Peyer's patch (tissue), 4 donors: Measurements from ENCODE around the gene RNF222.

Source experiments
- POLR2A ChIP-seq, 2 donors: fragments of 450-650 bp; IDR thresholded peaks; one replicate each; pipeline ENCODE4 v1.5.1; 2017; ENCODE audit warnings: antibody characterized with exemption in 2 of 2, mild to moderate bottlenecking in 2 of 2, moderate library complexity in 2 of 2
- TF ChIP-seq, protein P1 (sequence below), 6 experiments: fragments of 450-650 bp in 4 of 6; fragments of 200-600 bp in 2 of 6; sonication (generic) in 1 of 6; IDR thresholded peaks; one replicate each; pipeline ENCODE4 v1.5.1; 2017 to 2019; ENCODE audit warnings: antibody characterized with exemption in 6 of 6, mild to moderate bottlenecking in 3 of 6, moderate library complexity in 1 of 6

DNA sequence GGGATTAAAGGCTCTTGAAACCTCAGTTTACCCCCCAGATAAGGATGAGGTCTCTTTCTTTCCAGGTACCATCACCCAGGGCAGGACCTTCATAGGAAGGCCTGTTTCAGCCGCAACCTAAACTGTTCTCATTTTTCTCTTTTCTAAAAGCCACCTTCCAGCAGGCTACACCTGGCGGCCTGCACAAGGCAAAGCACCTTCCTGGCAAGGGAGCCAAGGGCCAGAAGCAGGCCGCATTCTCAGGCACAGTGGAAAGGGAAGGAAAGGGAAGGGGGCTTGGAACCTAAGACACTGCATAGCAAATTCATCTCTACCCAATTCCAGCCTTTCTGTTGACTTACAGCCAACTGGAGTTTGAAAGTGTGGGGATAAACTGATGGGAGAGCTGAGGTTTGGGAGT, 29.2 kb upstream of the RNF222 start:
- TF ChIP-seq POLR2A (IDR thresholded peaks at IDR 0.05) = no peak
- TF ChIP-seq, protein P1, sequence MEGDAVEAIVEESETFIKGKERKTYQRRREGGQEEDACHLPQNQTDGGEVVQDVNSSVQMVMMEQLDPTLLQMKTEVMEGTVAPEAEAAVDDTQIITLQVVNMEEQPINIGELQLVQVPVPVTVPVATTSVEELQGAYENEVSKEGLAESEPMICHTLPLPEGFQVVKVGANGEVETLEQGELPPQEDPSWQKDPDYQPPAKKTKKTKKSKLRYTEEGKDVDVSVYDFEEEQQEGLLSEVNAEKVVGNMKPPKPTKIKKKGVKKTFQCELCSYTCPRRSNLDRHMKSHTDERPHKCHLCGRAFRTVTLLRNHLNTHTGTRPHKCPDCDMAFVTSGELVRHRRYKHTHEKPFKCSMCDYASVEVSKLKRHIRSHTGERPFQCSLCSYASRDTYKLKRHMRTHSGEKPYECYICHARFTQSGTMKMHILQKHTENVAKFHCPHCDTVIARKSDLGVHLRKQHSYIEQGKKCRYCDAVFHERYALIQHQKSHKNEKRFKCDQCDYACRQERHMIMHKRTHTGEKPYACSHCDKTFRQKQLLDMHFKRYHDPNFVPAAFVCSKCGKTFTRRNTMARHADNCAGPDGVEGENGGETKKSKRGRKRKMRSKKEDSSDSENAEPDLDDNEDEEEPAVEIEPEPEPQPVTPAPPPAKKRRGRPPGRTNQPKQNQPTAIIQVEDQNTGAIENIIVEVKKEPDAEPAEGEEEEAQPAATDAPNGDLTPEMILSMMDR (IDR thresholded peaks at IDR 0.05) = no peak
